DOHH2 (cell line): ENCODE results near the gene DGKD.
A peak's percentile ranks its signal among the peaks of the same experiment; 100 is the strongest.

ENCODE experiments used
- H3F3A ChIP-seq: fragments of 200-600 bp; sonication (generic), shearing (Covaris generic); 2 replicates; pipeline ENCODE4 v1.6.0; 2016; ENCODE audit warnings: antibody characterized with exemption, mild to moderate bottlenecking; ENCODE audit not compliant: control insufficient read depth, insufficient read depth
- H3K27ac ChIP-seq: fragments of 200-600 bp; sonication (generic); 2 replicates; pipeline ENCODE4 v1.5.1; 2014; ENCODE audit warnings: low read depth, mild to moderate bottlenecking, low read length, moderate library complexity
- H3K27me3 ChIP-seq: fragments of 200-600 bp; sonication (generic); 2 replicates; pipeline ENCODE4 v1.6.1; 2014; ENCODE audit warnings: mild to moderate bottlenecking, low read length, mixed read lengths; ENCODE audit not compliant: control insufficient read depth
- H3K36me3 ChIP-seq: fragments of 200-600 bp; sonication (generic); 2 replicates; pipeline ENCODE4 v1.6.1; 2014; ENCODE audit warnings: mild to moderate bottlenecking, low read length, moderate library complexity, mixed read lengths; ENCODE audit not compliant: control insufficient read depth
- H3K4me1 ChIP-seq: fragments of 200-600 bp; sonication (generic); 2 replicates; pipeline ENCODE4 v1.6.1; 2014; ENCODE audit warnings: mild to moderate bottlenecking, low read length, mixed read lengths; ENCODE audit not compliant: control insufficient read depth
- H3K4me2 ChIP-seq: fragments of 200-600 bp; sonication (generic); 2 replicates; pipeline ENCODE4 v1.6.0; 2014; ENCODE audit warnings: mild to moderate bottlenecking, low read length, moderate library complexity
- H3K4me3 ChIP-seq: fragments of 200-600 bp; sonication (generic); 2 replicates; pipeline ENCODE4 v1.5.1; 2014; ENCODE audit warnings: mild to moderate bottlenecking, low read length, mixed read lengths
- H3K79me2 ChIP-seq: fragments of 200-600 bp; sonication (generic); 2 replicates; pipeline ENCODE4 v1.6.1; 2014; ENCODE audit warnings: mild to moderate bottlenecking, low read length, mixed read lengths; ENCODE audit not compliant: control insufficient read depth
- H3K9me2 ChIP-seq: fragments of 200-600 bp; sonication (generic); replicated peaks from 2 replicates; pipeline ENCODE4 v1.6.1; 2014; ENCODE audit warnings: mild to moderate bottlenecking, low read length, mixed read lengths; ENCODE audit not compliant: control insufficient read depth
- H3K9me3 ChIP-seq: fragments of 200-600 bp; sonication (generic); 2 replicates; pipeline ENCODE4 v1.6.1; 2014; ENCODE audit warnings: antibody characterized with exemption, low read length, mixed read lengths; ENCODE audit not compliant: control insufficient read depth, insufficient read depth
- H4K20me1 ChIP-seq: fragments of 200-600 bp; sonication (generic); 2 replicates; pipeline ENCODE4 v1.6.0; 2014; ENCODE audit warnings: low read depth, mild to moderate bottlenecking, antibody characterized with exemption, low read length, moderate library complexity; ENCODE audit not compliant: control insufficient read depth, insufficient read depth
- EZH2phosphoT487 ChIP-seq: fragments of 200-600 bp; sonication (generic); IDR thresholded peaks from 2 replicates; pipeline ENCODE4 v1.6.1; 2017; ENCODE audit warnings: borderline replicate concordance, mild to moderate bottlenecking, antibody characterized with exemption, low read length, moderate library complexity, mixed read lengths
- TF ChIP-seq, protein P1 (sequence below): fragments of 200-600 bp; sonication (generic); IDR thresholded peaks from one replicate; pipeline ENCODE4 v1.5.1; 2014; ENCODE audit warnings: antibody characterized with exemption, mild to moderate bottlenecking, low read depth, low read length; ENCODE audit not compliant: poor library complexity, severe bottlenecking

Gene DGKD, protein sequence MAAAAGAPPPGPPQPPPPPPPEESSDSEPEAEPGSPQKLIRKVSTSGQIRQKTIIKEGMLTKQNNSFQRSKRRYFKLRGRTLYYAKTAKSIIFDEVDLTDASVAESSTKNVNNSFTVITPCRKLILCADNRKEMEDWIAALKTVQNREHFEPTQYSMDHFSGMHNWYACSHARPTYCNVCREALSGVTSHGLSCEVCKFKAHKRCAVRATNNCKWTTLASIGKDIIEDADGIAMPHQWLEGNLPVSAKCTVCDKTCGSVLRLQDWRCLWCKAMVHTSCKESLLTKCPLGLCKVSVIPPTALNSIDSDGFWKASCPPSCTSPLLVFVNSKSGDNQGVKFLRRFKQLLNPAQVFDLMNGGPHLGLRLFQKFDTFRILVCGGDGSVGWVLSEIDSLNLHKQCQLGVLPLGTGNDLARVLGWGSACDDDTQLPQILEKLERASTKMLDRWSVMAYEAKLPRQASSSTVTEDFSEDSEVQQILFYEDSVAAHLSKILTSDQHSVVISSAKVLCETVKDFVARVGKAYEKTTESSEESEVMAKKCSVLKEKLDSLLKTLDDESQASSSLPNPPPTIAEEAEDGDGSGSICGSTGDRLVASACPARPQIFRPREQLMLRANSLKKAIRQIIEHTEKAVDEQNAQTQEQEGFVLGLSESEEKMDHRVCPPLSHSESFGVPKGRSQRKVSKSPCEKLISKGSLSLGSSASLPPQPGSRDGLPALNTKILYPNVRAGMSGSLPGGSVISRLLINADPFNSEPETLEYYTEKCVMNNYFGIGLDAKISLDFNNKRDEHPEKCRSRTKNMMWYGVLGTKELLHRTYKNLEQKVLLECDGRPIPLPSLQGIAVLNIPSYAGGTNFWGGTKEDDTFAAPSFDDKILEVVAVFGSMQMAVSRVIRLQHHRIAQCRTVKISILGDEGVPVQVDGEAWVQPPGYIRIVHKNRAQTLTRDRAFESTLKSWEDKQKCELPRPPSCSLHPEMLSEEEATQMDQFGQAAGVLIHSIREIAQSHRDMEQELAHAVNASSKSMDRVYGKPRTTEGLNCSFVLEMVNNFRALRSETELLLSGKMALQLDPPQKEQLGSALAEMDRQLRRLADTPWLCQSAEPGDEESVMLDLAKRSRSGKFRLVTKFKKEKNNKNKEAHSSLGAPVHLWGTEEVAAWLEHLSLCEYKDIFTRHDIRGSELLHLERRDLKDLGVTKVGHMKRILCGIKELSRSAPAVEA

DNA sequence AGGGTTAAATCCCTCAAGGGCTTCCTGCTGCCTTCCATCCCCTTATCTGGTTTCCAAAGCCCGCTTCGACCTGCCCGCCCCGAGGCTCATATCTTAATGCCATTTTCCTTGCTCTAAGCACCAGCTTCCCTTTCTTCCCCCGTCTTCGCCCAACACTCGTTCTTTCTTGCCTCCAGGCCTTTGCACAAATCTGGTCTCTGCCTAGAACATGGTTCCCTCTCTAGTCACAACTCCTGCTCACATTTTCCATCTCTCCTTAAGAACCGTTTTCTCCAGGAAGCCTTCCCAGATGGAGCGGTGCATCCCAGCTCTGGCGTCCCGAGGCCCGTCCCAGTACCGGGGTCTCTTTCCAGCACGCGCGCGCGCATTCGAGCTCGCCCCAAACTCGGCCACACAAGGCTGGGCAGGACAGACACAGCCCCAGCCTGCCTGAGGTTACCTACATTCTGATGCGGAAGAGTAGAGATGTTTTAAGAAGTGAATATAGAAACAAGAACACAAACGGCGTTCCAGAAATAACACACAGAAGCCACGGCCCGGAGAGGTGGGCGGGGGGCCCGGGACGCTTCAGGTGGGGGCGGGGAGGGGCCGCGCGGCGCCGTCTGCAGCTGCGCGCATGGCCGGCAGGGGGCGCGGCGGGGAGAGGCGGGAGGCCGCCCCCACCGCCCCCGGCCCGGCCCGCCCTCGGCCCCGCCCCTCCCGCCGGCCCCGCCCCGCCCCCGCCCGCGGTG is at the start of gene DGKD:
TSS of gene DGKD (plus strand) at position 726 of the 731 bp plus-strand sequence. CDS start 25 bp downstream, outside the sequence.
- Histone ChIP-seq H3K9me3 (no peaks in the 10 kb centered on the region), H3K79me2 (peaks cover 42% of the 10 kb centered on the region), H3K9me2 (no peaks in the 10 kb centered on the region), H3K36me3 (peaks cover 36% of the 10 kb centered on the region), H3K4me2 (peak within 1 kb of the TSS; percentile 83), H3K27me3 (peaks cover 22% of the 10 kb centered on the region), H4K20me1 (peaks cover 12% of the 10 kb centered on the region; the same call in 1 of the 2 replicates), H3K4me3 (peak within 1 kb of the TSS; percentile 96), H3K4me1 (peaks cover 81% of the 10 kb centered on the region), H3F3A (peaks cover 13% of the 10 kb centered on the region), H3K27ac (peak within 1 kb of the TSS; percentile 91)
- TF ChIP-seq, protein P1, sequence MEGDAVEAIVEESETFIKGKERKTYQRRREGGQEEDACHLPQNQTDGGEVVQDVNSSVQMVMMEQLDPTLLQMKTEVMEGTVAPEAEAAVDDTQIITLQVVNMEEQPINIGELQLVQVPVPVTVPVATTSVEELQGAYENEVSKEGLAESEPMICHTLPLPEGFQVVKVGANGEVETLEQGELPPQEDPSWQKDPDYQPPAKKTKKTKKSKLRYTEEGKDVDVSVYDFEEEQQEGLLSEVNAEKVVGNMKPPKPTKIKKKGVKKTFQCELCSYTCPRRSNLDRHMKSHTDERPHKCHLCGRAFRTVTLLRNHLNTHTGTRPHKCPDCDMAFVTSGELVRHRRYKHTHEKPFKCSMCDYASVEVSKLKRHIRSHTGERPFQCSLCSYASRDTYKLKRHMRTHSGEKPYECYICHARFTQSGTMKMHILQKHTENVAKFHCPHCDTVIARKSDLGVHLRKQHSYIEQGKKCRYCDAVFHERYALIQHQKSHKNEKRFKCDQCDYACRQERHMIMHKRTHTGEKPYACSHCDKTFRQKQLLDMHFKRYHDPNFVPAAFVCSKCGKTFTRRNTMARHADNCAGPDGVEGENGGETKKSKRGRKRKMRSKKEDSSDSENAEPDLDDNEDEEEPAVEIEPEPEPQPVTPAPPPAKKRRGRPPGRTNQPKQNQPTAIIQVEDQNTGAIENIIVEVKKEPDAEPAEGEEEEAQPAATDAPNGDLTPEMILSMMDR, result peak; percentile 13
- no peak for TF ChIP-seq EZH2phosphoT487

DNA sequence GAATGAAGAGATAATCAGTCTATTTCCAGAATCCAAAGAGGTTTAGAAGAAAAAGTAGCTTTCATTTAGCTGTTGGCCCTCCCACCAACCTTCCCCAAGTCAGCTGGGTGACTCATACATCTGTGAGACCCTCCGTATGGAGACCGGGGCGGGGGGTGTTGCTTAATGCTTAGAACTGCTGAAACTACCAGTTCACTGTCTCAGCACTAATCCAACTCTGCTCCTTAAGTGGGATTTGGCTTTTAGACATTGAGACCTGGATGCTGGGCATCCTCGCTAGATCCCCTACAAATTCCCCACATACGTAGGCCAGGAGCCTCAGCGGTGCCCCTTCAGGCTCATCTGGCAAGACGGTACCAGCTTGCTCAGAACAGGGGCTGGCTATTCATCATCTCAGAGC is 46.7 kb upstream of the DGKD start, which contains the start of gene SAG:
TSS of gene SAG (plus strand) at position 252 of the 400 bp plus-strand sequence. CDS start 1,374 bp downstream, outside the sequence.
- Histone ChIP-seq H3K79me2 (no peaks in the 10 kb centered on the region), H3K4me3 (no peak within 1 kb of the TSS), H3F3A (no peaks in the 10 kb centered on the region), H4K20me1 (no peaks in the 10 kb centered on the region), H3K4me2 (no peak within 1 kb of the TSS), H3K9me2 (no peaks in the 10 kb centered on the region), H3K27ac (no peak within 1 kb of the TSS), H3K27me3 (no peaks in the 10 kb centered on the region), H3K9me3 (no peaks in the 10 kb centered on the region), H3K4me1 (peaks cover 4% of the 10 kb centered on the region), H3K36me3 (no peaks in the 10 kb centered on the region)
- TF ChIP-seq EZH2phosphoT487, result no peak
- TF ChIP-seq, protein P1, result no peak

DNA sequence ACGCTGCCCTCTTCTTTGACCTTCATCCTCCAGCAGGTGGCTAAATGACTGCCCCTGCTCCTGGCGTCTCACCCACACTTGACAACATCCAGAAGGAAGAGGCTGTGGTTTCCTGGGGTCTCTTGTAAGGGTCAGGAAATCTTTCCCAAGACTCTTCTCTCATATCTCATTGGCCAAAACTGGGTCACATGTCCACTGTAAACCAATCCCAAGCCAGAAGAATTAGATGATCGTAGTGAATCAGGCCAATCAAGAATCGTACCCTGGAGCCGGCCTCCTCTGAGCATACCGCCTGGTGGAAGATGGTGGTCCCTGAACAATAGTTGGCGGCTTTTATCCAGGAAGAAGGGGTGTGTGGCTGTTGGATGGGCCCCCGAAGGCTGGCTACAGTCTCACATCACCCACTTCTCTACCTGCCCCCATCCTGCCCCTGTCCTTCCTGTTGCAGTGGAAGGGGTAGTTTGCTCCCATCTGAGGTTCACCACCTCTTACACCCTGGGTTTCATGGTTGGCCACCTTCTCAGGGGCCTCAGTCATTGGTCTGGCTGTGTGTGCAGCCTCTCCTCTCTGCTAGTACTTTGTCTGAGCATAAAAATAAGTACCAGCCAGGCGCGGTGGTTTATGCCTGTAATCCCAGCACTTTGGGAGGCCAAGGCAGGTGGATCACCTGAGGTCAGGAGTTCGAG is 42.9 kb upstream of the DGKD start:
- no peak overlapping the region for H3K27ac ChIP-seq
- no peaks in the 10 kb centered on the region for H4K20me1 ChIP-seq
- H3K9me2 ChIP-seq, result no peaks in the 10 kb centered on the region
- no peak overlapping the region for H3K4me3 ChIP-seq
- H3K79me2 ChIP-seq, result no peaks in the 10 kb centered on the region
- TF ChIP-seq EZH2phosphoT487, result no peak
- TF ChIP-seq, protein P1, result no peak
- H3K4me2 ChIP-seq, result no peak overlapping the region
- no peaks in the 10 kb centered on the region for H3K9me3 ChIP-seq
- peaks cover 10% of the 10 kb centered on the region for H3K4me1 ChIP-seq
- H3K27me3 ChIP-seq, result no peaks in the 10 kb centered on the region
- no peaks in the 10 kb centered on the region for H3K36me3 ChIP-seq
- H3F3A ChIP-seq, result no peaks in the 10 kb centered on the region
